Panc1 (cell line): ENCODE data around the gene ATP13A3. TPM values are rescaled to one million over a fixed set of nuclear protein-coding genes. Genes with fewer than 3 reads are reported as not detected.

Experiments
- ATAC-seq: fragments of 200-7000 bp; cut with Tn5 transposase; 2 replicates; pipeline ENCODE4 v1.9.1; 2020; ENCODE audit warnings: mild to moderate bottlenecking, moderate library complexity
- BruUV-seq: library from RNA; stranded (reverse); fragments of 400-500 nt; replicated peaks from 2 replicates; lab custom pipeline; 2021; lab: Mats Ljungman, UMichigan
- CTCF ChIA-PET: fragments of 300-600 bp; sonication (Branson Sonifier 250); formaldehyde crosslinking; loops from one replicate; lab custom pipeline; 2022; ENCODE audit warnings: antibody characterized with exemption; lab: Charles Lee
- POLR2A ChIA-PET: fragments of 300-600 bp; sonication (Branson Sonifier 250); formaldehyde crosslinking; loops from one replicate; lab custom pipeline; 2022; ENCODE audit warnings: antibody characterized with exemption; lab: Charles Lee
- DNase-seq: peaks from one replicate; pipeline ENCODE4 v3.0.0-alpha.2; 2010; ENCODE audit warnings: low read depth, low spot score
- H3K27ac ChIP-seq: 2 replicates; pipeline ENCODE4 v1.5.1; 2011; ENCODE audit warnings: mild to moderate bottlenecking, low read length, inconsistent platforms
- H3K27me3 ChIP-seq: fragments of 200-500 bp; sonication (Bioruptor generic); 2 replicates; pipeline ENCODE4 v1.6.0; 2014; ENCODE audit warnings: low read length, inconsistent platforms; ENCODE audit not compliant: control insufficient read depth, insufficient read depth
- H3K36me3 ChIP-seq: fragments of 200-500 bp; sonication (Bioruptor generic); 2 replicates; pipeline ENCODE4 v1.5.1; 2014; ENCODE audit warnings: inconsistent platforms, mild to moderate bottlenecking, low read length, moderate library complexity; ENCODE audit not compliant: control insufficient read depth, insufficient read depth
- H3K4me1 ChIP-seq: 2 replicates; pipeline ENCODE4 v1.5.1; 2011; ENCODE audit warnings: inconsistent platforms, mild to moderate bottlenecking, low read length, moderate library complexity; ENCODE audit not compliant: control insufficient read depth, insufficient read depth
- H3K4me3 ChIP-seq, 2 experiments: 2 replicates each; pipeline ENCODE4 v1.5.1; 2011 to 2012; ENCODE audit warnings: low read depth in 2 of 2, low read length in 2 of 2, mild to moderate bottlenecking in 2 of 2, inconsistent platforms in 1 of 2, moderate library complexity in 1 of 2
- H3K9me3 ChIP-seq: fragments of 200-500 bp; sonication (Bioruptor generic); 2 replicates; pipeline ENCODE4 v1.5.1; 2014; ENCODE audit warnings: low read depth, mild to moderate bottlenecking, inconsistent platforms, low read length, moderate library complexity; ENCODE audit not compliant: control insufficient read depth, insufficient read depth
- CTCF ChIP-seq: fragments of 450-650 bp; IDR thresholded peaks from 2 replicates; pipeline ENCODE4 v1.5.1; 2017; ENCODE audit warnings: mild to moderate bottlenecking
- POLR2AphosphoS5 ChIP-seq: IDR thresholded peaks from 2 replicates; pipeline ENCODE4 v1.6.1; 2012; ENCODE audit warnings: mild to moderate bottlenecking, low read depth, low read length, moderate library complexity
- REST ChIP-seq, 2 experiments: IDR thresholded peaks; 2 replicates each; pipeline ENCODE4 v1.6.1; 2011 to 2012; ENCODE audit warnings: low read depth in 2 of 2, control low read depth in 1 of 2, low read length in 1 of 2, mild to moderate bottlenecking in 1 of 2, moderate library complexity in 1 of 2; ENCODE audit not compliant: insufficient read depth in 1 of 2
- SIN3A ChIP-seq: IDR thresholded peaks from 2 replicates; pipeline ENCODE4 v1.6.1; 2012; ENCODE audit warnings: low read depth, mild to moderate bottlenecking, low read length, moderate library complexity, borderline replicate concordance; ENCODE audit not compliant: insufficient read depth
- TCF7L2 ChIP-seq: IDR thresholded peaks from 2 replicates; pipeline ENCODE4 v1.6.1; 2011; ENCODE audit warnings: mild to moderate bottlenecking, low read depth, low read length, inconsistent platforms
- in situ Hi-C: cut with HindIII; loops from 2 replicates; pipeline ENCODE4 v1.10.0; 2016; ENCODE audit warnings: low sequenced_read_pairs, low pct_unique_long_range_greater_than_20kb
- intact Hi-C: fragments of 100-400 bp; cut with micrococcal nuclease; formaldehyde crosslinking; loops from one replicate; pipeline ENCODE4 v1.10.0; 2022; ENCODE audit not compliant: unreplicated experiment
- total RNA-seq: library from RNA; stranded (reverse); gene quantifications from one replicate; pipeline ENCODE4 v1.2.1, GENCODE V29; 2021; ENCODE audit not compliant: unreplicated experiment

ATP13A3 gene
- total RNA-seq, 1 experiment from 2014 or later: 169 TPM

DNA sequence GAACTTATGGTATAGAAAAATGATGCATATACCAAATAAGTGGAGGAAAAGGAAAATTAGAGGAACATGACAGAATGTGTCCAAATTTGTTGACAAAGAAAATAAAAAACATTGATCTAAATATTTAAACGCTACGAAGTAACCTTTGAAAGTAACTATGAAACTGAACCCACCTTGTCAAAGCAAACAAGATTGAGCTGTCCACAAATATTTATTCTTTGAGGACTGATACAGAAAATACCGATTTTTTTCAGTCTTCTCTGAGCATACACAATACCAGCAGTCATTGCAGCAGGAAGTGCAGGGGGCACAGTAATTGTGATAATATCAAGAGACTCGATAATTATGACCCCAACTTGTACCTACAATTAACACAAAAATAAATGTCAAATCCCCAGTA lies 40.0 kb downstream of the ATP13A3 start:
- no peak for ATAC-seq
- in situ Hi-C loops: no loop called here
- DNase-seq: no peak

DNA sequence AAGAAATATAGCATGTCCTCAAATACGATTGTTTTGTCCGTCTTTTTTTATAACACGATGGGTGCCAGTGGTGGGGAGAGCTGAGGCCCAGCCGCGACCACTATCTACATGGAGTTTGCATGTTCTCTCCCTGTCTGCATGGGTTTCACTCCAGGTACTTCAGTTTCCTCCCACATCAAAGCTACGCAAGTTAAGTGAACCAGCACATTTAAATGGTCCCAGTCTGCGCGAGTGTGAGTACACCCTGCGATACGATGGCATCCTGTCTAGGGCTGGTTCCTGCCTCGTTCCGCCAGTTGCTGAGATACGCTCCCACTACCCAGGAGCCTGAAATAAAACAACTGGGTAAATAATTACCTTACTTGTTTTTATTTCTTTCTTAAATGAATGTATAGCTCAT lies 40.6 kb downstream of the ATP13A3 start:
- intact Hi-C loops: no loop called here

More for the DNA sequence above, 40.0 kb downstream of the ATP13A3 start:
- Histone ChIP-seq H3K4me1 (no peaks in the 10 kb centered on the region), H3K4me3 (no peak overlapping the region), H3K27ac (no peak overlapping the region), H3K36me3 (peaks cover 67% of the 10 kb centered on the region), H3K9me3 (no peaks in the 10 kb centered on the region), H3K27me3 (no peaks in the 10 kb centered on the region)
- ChIA-PET POLR2A (interaction anchor here (0.6 to 0.7 kb wide), 2 partner anchors 14 to 131 kb away, joined by 6 to 8 read pairs; no protein-coding TSS in a partner anchor), CTCF (no interaction called here)
- no TSS peak for BruUV-seq
- intact Hi-C loops: no loop called here
- TF ChIP-seq TCF7L2: no peak
- no peak for TF ChIP-seq CTCF

More for the DNA sequence above, 40.6 kb downstream of the ATP13A3 start:
- Histone ChIP-seq H3K4me1 (no peaks in the 10 kb centered on the region), H3K4me3 (no peak overlapping the region), H3K9me3 (no peaks in the 10 kb centered on the region), H3K27me3 (no peaks in the 10 kb centered on the region), H3K36me3 (peaks cover 68% of the 10 kb centered on the region), H3K27ac (no peak overlapping the region)
- no TSS peak for BruUV-seq
- ATAC-seq (no peak), DNase-seq (no peak)
- CTCF ChIA-PET: no interaction called here
- POLR2A ChIA-PET: interaction anchor here (0.6 kb wide), 1 partner anchor 132 kb away, joined by 6 read pairs; no protein-coding TSS in a partner anchor
- TF ChIP-seq CTCF (no peak), SIN3A (no peak), REST (IDR thresholded peaks at IDR 0.05; ENCODE audit: insufficient read depth in 1 of 2, low read depth in 2 of 2, low read length in 1 of 2) (no peak), TCF7L2 (no peak), POLR2AphosphoS5 (no peak)
- in situ Hi-C loops: no loop called here
